Vagina (tissue), 2 donors: ENCODE measurements around the gene AMZ1. TPM values are rescaled to one million over a fixed set of nuclear protein-coding genes. Genes with fewer than 3 reads are reported as not detected.
A peak's percentile ranks its signal among the peaks of the same experiment; 100 is the strongest.

Experiments
- DNase-seq, 2 donors: peaks; one replicate each; pipeline ENCODE4 v3.0.0-alpha.2; 2017; ENCODE audit errors: extremely low spot score in 2 of 2
- H3K27ac ChIP-seq: fragments of 200-600 bp; sonication (generic); one replicate; pipeline ENCODE4 v1.5.1; 2019
- H3K27me3 ChIP-seq: fragments of 200-600 bp; sonication (generic); one replicate; pipeline ENCODE4 v1.5.1; 2019
- H3K36me3 ChIP-seq, 2 donors: fragments of 200-600 bp; sonication (generic); one replicate each; pipeline ENCODE4 v1.5.1; 2017 to 2019
- H3K4me1 ChIP-seq: fragments of 200-600 bp; sonication (generic); one replicate; pipeline ENCODE4 v1.5.1; 2019
- H3K4me3 ChIP-seq, 2 donors: fragments of 200-600 bp; sonication (generic); 1 replicate in 1 of 2; 2 replicates in 1 of 2; pipeline ENCODE4 v1.5.1; 2016 to 2019
- H3K9me3 ChIP-seq: fragments of 200-600 bp; sonication (generic); one replicate; pipeline ENCODE4 v1.5.1; 2019
- CTCF ChIP-seq, 3 experiments: fragments of 450-650 bp in 2 of 3; fragments of 200-600 bp in 1 of 3; sonication (generic) in 1 of 3; IDR thresholded peaks; one replicate each; pipeline ENCODE4 v1.5.1; 2017 to 2019; ENCODE audit warnings: antibody characterized with exemption in 3 of 3, mild to moderate bottlenecking in 2 of 3, moderate library complexity in 2 of 3
- POLR2A ChIP-seq, 2 donors: fragments of 450-650 bp; IDR thresholded peaks; one replicate each; pipeline ENCODE4 v1.6.1; 2017; ENCODE audit warnings: antibody characterized with exemption in 2 of 2, mild to moderate bottlenecking in 2 of 2, moderate library complexity in 2 of 2
- POLR2AphosphoS5 ChIP-seq, 2 donors: sonication (generic); formaldehyde crosslinking; IDR thresholded peaks; one replicate each; pipeline ENCODE4 v1.9.0; 2017; ENCODE audit warnings: antibody characterized with exemption in 2 of 2, mild to moderate bottlenecking in 2 of 2, low read depth in 1 of 2; ENCODE audit not compliant: insufficient read depth in 1 of 2
- intact Hi-C: fragments of 100-400 bp; cut with DNase I; formaldehyde crosslinking; loops from one replicate; pipeline ENCODE4 v1.15.1; 2023
- total RNA-seq: library from RNA; depleted of rRNA; stranded (reverse); fragments of >200 nt; gene quantifications from one replicate; pipeline ENCODE4 v1.2.3, GENCODE V29; 2016

AMZ1 gene
- 1.2 TPM for total RNA-seq

DNA sequence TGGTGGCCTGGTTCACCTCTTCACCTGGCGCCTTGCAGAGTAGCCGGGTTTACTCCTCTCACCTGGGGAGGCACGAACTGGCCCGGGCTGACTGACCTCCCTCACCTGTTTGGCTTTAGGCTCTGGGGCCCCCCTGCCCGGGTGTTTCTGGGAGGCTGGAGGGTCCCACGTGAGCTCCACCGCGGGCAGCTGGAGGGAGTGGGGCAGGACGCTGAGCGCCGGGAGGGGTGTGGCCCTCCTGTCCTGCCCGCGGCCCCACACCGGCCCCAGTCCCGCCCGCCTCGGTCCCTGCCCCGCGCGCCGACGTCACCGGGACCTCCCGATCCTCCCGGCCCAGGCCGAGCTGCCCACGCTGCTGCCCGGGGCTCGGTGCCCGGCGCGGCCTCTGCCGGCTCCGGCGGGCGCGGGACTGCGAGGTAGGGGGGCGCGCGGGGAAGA is at the start of gene AMZ1:
Gene AMZ1 (plus strand): TSS at position 322 of the 438 bp plus-strand sequence. CDS start 12,250 bp downstream, outside the sequence.
- intact Hi-C loops: loop anchor here (10.0 kb wide), 2 partner anchors 113 to 213 kb away; partner anchors contain the start of gene GRIFIN
- peak within 1 kb of the TSS; percentile 34 to 42 for H3K4me3 ChIP-seq
- no peaks in the 10 kb centered on the region for H3K27me3 ChIP-seq
- TF ChIP-seq POLR2AphosphoS5 (IDR thresholded peaks at IDR 0.05; ENCODE audit: insufficient read depth in 1 of 2, low read depth in 1 of 2) (no peak), CTCF (IDR thresholded peaks at IDR 0.05) (no peak)
- peaks cover 30% of the 10 kb centered on the region for H3K4me1 ChIP-seq
- H3K27ac ChIP-seq: peak within 1 kb of the TSS; percentile 76
- DNase-seq: no peak
- H3K36me3 ChIP-seq: no peaks in the 10 kb centered on the region
- no peaks in the 10 kb centered on the region for H3K9me3 ChIP-seq

GRCh38 chr7:2638224-2638991 is 49.6 kb upstream of the AMZ1 start:
- TF ChIP-seq CTCF (IDR thresholded peaks at IDR 0.05): no peak
- peak in 1 of 2 donors; percentile 10 for TF ChIP-seq POLR2AphosphoS5 (IDR thresholded peaks at IDR 0.05; ENCODE audit: insufficient read depth in 1 of 2, low read depth in 1 of 2)
- no peak for DNase-seq
- H3K9me3 ChIP-seq: no peaks in the 10 kb centered on the region
- H3K27me3 ChIP-seq: no peaks in the 10 kb centered on the region
- H3K36me3 ChIP-seq: no peaks in the 10 kb centered on the region
- H3K27ac ChIP-seq: peak overlapping the region; percentile 63
- H3K4me1 ChIP-seq: peaks cover 86% of the 10 kb centered on the region
- intact Hi-C loops: loop anchor here (10.0 kb wide), 1 partner anchor 84 kb away; the partner anchor contains the start of genes BRAT1 and IQCE
- peak overlapping the region in 1 of 2 donors; percentile 4 for H3K4me3 ChIP-seq

GRCh38 chr7:2639181-2639681 is 48.8 kb upstream of the AMZ1 start:
- DNase-seq: no peak
- intact Hi-C loops: loop anchor here (10.0 kb wide), 1 partner anchor 84 kb away; the partner anchor contains the start of genes BRAT1 and IQCE
- no peak overlapping the region for H3K4me3 ChIP-seq
- H3K36me3 ChIP-seq: no peaks in the 10 kb centered on the region
- H3K4me1 ChIP-seq: peaks cover 86% of the 10 kb centered on the region
- H3K27me3 ChIP-seq: no peaks in the 10 kb centered on the region
- peak overlapping the region; percentile 63 for H3K27ac ChIP-seq
- TF ChIP-seq POLR2AphosphoS5 (IDR thresholded peaks at IDR 0.05; ENCODE audit: insufficient read depth in 1 of 2, low read depth in 1 of 2): no peak
- no peak for TF ChIP-seq CTCF (IDR thresholded peaks at IDR 0.05)
- no peak for TF ChIP-seq POLR2A (IDR thresholded peaks at IDR 0.05)
- H3K9me3 ChIP-seq: no peaks in the 10 kb centered on the region

- no peaks in the 10 kb centered on the region for H3K27me3 ChIP-seq
- H3K9me3 ChIP-seq: no peaks in the 10 kb centered on the region
- TF ChIP-seq POLR2A (IDR thresholded peaks at IDR 0.05): no peak
- TF ChIP-seq POLR2AphosphoS5 (IDR thresholded peaks at IDR 0.05; ENCODE audit: insufficient read depth in 1 of 2, low read depth in 1 of 2): no peak
- TF ChIP-seq CTCF (IDR thresholded peaks at IDR 0.05): no peak
- intact Hi-C loops: loop anchor here (10.0 kb wide), 1 partner anchor 85 kb away; the partner anchor contains the start of genes BRAT1 and IQCE
- H3K36me3 ChIP-seq: no peaks in the 10 kb centered on the region
- peak overlapping the region; percentile 81 for H3K27ac ChIP-seq
- H3K4me3 ChIP-seq: no peak overlapping the region
- DNase-seq: no peak
- peaks cover 86% of the 10 kb centered on the region for H3K4me1 ChIP-seq
Measured at GRCh38 chr7:2639695-2640481, 48.1 kb upstream of the AMZ1 start.
